ENCODE results near the gene XRCC2.
"Not testable (repeated sequence)": the region's sequence is repeated elsewhere in the genome, so short reads cannot be mapped to it uniquely, and the experiment has no call there.

XRCC2 gene

GRCh38 chr7:152664636-152665035 lies 11.3 kb downstream of the XRCC2 start:
- no peak for DNase-seq (ENCODE audit: low read depth)

- DNase-seq (ENCODE audit: low read depth): no peak
These were observed 12.0 kb downstream of the XRCC2 start for GRCh38 chr7:152663931-152664330.

DNA sequence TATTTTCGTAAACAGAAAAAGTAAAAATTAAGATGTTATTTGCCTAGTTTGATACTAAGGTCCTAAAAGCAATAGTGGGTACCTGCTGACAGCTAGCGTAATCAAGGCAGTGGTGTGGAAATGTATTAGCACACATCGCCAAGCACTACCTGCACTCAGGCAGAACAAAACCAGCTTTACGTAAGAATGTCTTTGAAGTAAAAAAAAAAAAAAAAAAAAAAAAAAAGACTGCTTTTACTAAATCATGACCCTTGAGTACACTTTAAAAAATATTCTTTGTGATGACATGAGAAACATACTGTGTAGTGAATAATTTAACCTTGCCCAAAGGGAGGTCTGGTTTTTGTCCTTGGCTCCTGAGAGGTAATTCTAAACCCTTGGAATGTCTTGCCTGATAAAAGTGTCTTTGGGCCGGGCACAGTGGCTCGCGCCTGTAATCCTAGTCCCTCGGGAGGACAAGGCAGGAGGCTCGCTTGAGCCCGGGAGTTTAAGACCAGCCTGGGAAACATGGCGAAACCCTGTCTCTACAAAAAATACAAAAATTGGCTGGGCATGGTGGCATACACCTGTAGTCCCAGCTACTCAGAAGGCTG lies 12.7 kb downstream of the XRCC2 start:
- DNase-seq (ENCODE audit: low read depth): no peak

DNA sequence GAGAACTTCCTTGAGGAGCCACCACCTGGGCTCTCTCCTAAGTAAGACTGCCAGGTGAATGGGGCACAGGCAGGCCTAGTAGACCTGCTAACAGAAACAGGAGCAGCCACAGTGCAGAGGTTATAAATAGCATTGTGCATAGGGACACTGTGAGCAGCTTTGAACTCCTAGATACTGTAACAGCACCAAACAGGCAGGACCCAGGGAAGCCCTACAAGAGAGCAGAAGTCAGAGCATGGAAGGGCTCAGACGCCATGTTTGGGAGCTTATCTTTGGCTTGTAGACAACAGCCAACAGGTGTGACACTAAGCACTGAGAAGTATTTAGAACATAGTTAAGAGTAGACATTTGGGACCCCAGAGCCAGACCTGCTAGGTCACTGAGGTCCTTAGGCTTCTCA lies 14.5 kb downstream of the XRCC2 start:
- no peak for DNase-seq (ENCODE audit: low read depth)

GRCh38 chr7:152660021-152660420 lies 15.9 kb downstream of the XRCC2 start:
- no peak for DNase-seq (ENCODE audit: low read depth)

- DNase-seq (ENCODE audit: low read depth): no peak
These were observed 21.0 kb downstream of the XRCC2 start for GRCh38 chr7:152654971-152655370.

GRCh38 chr7:152649220-152649619 lies 26.7 kb downstream of the XRCC2 start:
- DNase-seq (ENCODE audit: low read depth): no peak

- no peak for DNase-seq (ENCODE audit: low read depth)
These were observed 28.9 kb downstream of the XRCC2 start for GRCh38 chr7:152647009-152647408.

DNA sequence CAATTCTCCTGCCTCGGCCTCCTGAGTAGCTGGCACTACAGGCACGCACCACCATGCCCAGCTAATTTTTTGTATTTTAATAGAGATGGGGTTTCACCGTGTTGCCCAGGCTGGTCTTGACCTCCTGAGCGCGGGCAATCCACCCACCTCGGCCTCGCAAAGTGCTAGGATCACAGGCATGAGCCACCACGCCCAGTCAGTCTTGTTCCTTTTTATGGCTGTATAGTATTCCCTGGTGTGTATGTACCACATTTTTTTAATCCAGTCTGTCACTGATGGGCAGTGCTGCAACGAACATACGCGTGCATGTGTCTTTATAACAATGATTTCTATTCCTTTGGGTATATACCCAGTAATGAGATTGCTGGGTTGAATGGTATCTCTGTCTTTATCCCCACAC lies 29.4 kb downstream of the XRCC2 start:
- not testable (repeated sequence) for DNase-seq (ENCODE audit: low read depth)

DNA sequence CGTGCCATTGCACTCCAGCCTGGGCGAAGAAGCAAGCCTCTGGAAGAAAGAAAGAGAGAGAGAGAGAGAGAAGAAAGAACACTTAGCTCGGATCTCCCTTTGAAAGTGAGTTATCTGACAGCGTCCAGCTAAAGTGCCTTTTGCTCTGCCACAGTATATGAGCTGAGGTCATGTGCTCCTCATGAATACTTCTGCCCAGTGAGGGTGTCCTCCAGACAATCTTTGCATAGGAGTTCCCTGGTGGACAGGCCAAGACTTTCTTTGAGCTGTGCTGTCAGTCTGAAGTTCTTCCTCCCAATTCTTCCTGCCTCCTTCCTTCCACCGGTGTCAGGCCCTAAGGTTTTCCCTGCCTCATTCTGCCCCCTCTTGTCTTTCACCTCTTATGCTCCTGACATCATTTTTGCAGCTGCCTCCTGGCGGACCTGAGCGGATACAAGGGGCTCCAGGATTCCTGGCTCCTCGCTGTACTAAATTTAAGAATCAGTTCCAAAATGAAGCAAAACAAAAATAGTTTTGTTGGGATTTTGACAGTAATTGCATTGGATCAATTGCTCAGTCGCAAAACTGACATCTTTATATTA lies 31.9 kb downstream of the XRCC2 start:
- no peak for DNase-seq (ENCODE audit: low read depth)

DNA sequence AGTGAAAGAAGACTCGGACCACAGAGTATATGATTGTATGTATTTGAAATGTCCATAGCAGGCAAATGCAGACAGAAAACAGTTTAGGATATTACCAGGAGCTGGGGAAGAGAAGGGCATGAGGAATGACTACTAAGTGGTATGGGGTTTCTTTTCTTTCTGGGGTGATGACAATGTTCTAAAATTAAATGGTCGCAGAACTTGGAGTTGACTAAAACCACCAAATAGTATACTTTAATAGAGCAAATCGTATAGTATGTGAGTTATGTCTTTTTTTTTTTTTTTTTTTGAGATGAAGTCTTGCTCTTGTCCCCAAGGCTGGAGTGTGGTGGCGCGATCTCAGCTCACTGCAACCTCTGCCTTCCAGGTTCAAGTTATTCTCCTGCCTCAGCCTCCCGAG lies 34.6 kb downstream of the XRCC2 start:
- no peak for DNase-seq (ENCODE audit: low read depth)

DNA sequence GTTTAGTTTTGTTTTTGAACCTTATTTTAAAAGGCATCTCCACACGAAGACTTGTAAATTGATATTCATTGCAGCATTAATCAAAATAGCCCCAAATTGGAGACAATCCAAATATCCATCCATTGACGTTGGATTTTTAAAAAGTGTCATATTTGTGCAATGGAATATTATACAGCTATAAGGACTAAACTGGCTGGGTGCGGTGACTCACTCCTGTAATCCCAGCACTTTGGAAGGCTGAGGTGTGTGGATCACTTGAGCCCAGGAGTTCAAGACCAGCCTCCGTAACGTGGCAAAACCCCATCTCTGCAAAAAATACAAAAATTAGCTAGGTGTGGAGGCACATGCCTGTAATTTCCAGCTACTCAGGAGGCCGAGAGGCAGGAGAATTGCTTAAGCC lies 35.1 kb downstream of the XRCC2 start:
- DNase-seq (ENCODE audit: low read depth): no peak

GRCh38 chr7:152637920-152638580 lies 37.9 kb downstream of the XRCC2 start:
- no peak for DNase-seq (ENCODE audit: low read depth)

DNA sequence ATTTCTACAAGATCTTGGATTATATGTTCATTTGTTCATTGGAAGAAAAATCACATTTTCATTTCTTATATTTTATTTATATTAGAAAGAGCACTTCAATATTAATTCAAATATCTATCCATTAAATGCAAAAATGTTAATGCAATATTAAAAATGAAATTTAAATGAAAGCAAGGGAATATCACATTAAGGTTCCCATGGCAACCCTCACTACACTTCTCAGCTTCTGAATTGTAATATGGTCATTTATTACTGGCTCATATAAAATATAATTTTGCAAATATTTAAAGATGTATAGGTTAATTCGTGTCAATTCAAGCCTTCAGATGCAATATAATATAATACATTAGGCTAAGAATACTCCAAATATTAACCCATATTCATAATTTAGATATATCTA lies 38.8 kb downstream of the XRCC2 start:
- DNase-seq (ENCODE audit: low read depth): no peak

DNA sequence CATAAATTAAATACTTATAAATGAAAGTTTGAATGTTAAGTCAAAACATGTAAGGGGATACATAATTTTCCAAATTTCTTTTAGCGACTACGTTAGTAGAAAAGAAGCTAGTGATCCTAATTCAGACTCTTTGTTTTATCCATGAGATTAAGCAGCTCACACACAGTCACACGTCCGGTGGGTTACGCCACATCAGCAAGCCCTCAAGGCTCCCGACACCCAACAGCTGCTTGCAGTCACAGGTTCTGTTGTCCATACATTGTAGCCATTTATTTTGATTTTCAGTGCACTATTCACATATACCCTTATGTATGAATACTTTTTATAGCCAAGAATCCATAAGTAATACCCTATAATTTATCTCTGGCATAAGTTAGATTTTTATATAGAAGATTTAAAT lies 39.5 kb downstream of the XRCC2 start:
- no peak for DNase-seq (ENCODE audit: low read depth)

- DNase-seq (ENCODE audit: low read depth): no peak
These were observed 42.4 kb downstream of the XRCC2 start for GRCh38 chr7:152633504-152633903.

- DNase-seq (ENCODE audit: low read depth): no peak
These were observed 42.9 kb downstream of the XRCC2 start for GRCh38 chr7:152633072-152633471.

- not testable (repeated sequence) for DNase-seq (ENCODE audit: low read depth)
These were observed 47.2 kb downstream of the XRCC2 start for GRCh38 chr7:152628772-152629171.

- no peak for DNase-seq (ENCODE audit: low read depth)
These were observed 51.7 kb downstream of the XRCC2 start for GRCh38 chr7:152624228-152624627.

DNA sequence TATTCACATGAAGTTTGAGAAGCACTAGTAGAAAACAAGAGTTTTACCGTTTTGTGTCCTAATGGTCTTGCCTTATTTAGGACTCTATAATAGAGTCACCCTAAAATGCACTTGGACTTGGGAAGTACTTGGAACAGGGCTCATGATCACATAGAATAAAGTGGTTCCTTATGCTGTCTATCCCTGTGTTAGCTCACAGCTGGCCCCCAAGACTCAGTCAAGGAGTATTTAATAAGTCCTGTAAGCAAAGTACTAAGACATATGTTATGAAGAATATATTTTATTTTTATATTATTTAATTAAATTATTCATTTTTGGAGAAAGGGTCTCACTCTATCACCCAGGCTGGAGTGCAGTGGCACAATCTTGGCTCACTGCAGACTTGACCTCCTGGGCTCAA lies 54.5 kb downstream of the XRCC2 start:
- DNase-seq (ENCODE audit: low read depth): no peak

GRCh38 chr7:152619027-152619739 lies 56.8 kb downstream of the XRCC2 start:
- no peak for DNase-seq (ENCODE audit: low read depth)

- DNase-seq (ENCODE audit: low read depth): no peak
These were observed 57.5 kb downstream of the XRCC2 start for GRCh38 chr7:152618427-152618826.

DNA sequence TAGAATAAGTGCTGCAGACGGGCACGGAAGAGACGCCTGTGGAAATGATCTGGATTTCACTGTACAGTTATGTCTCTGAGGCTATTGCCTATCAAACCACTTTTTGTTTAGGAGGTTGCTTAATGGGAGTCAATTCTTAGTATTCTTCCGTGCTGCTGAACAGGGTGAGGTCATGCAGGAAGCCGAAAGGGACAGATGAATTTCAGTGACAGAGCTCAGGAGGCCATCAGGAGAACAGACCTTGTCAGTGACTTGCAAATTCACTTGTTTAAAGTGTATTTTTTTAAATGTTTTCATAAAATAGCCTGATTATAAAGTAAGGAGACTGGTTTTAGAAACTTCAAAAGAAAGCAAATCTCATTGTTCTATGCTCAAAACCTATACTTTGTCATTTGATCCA lies 58.9 kb downstream of the XRCC2 start:
- no peak for DNase-seq (ENCODE audit: low read depth)
